HG03439 (cell line): ENCODE measurements around the gene KLKB1.
"Not testable (repeated sequence)": the region's sequence is repeated elsewhere in the genome, so short reads cannot be mapped to it uniquely, and the experiment has no call there.

Source experiments
- ATAC-seq: cut with Tn5 transposase; IDR thresholded peaks from one replicate; pipeline ENCODE4 v1.9.1; 2021; ENCODE audit warnings: mild to moderate bottlenecking, moderate library complexity; ENCODE audit not compliant: unreplicated experiment

KLKB1 gene

DNA sequence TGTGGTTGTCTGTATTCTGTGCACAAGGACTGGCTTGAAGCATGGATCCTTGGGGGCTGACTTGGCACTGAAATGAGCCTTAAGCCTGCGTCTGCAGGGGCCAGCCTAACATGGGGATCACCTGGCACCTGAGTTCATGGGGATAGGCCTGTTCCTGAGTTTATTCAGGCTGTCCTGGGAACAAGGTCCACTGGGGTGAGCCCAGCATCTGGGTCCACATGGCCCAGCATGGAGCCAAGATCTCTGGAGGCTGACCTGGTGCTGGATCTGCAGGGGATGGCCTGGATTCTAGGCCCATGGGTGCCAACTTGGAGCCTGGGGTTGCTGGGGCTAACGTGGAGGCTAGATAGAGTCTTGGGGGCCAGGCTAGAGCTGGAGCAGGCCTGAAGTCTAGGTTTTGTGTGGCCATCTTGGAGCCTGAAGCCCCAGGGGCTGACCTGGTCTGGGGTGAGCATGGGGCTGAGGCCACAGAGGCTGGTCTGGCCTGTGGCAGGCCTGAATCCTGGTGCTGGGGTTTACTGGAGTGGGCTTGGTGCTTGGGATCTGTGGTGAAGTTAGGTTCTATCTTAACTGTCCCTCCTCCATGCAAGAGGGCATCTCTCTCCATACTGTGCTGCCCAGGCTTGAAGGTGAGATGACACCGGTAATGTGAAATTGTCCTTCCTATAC is 652 bp upstream of the KLKB1 start:
- ATAC-seq, result no peak

DNA sequence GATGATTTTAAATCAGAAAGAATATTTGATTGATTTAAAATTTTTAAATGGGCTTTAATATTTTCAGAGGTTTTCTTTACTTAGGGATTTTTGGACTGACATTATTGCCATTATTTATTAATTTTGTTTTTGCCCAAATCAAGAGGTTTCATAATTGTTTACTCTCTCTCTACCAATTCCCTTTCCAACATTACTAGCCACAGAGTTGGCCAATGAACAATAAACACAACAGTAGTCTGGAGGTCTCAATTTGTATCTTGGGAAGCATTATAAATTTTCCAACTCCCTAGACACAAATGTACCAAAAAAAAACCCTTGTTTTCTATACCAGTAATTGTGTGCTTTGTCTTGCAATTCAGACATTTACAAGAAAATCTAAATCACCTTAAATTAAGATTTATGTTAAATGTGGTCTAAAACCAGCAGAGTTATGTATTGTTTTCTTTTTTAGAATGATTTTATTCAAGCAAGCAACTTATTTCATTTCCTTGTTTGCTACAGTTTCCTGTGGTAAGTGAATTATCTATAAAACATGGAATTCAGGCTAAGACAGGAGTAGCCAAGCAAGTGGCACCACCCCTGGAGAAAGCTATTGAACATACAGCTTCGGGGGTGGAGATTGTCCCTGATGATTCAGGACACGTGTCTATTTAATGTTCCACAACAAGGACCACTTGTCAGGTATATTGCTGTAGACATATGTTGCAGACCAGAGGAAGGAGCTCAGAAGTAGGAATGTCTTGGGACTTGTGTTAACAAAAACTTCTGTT is 622 bp downstream of the KLKB1 start:
- ATAC-seq, result no peak

DNA sequence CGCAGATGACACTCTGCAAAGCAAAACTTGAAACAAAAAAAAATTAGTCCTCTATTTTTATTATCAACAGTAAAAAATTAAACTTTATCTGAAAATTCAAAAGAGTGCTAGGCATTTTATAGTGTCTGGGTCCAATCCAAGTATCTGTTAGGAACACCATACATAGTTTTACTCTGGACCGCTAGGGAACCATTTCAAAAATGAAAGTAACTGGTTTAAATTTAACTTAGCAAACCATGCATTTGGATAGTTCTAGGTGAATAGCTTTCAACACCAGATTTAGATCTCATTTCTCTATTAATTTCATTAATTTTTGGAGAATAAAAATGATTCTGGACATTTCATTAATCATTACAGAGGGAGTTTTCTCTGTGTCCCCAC is 1.2 kb downstream of the KLKB1 start:
- ATAC-seq, result no peak

DNA sequence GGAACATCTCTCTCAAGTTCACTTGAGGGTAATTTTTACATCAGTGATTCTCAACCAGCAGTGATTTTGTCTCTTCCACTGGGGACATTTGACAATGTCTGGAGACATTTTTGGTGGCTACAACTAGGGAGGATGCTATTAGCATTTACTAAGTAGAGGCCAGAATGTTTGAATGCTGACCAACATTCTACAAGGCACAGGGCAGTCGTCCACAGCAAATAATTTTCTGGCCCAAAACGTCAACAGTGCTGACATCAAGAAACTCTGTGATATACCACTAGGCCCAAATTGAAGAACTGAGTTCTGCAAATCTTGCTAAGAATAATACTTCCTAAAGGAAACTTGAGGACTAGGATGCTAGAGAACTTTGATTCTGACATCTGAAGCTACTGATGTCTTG is 7.1 kb downstream of the KLKB1 start:
- no peak for ATAC-seq

DNA sequence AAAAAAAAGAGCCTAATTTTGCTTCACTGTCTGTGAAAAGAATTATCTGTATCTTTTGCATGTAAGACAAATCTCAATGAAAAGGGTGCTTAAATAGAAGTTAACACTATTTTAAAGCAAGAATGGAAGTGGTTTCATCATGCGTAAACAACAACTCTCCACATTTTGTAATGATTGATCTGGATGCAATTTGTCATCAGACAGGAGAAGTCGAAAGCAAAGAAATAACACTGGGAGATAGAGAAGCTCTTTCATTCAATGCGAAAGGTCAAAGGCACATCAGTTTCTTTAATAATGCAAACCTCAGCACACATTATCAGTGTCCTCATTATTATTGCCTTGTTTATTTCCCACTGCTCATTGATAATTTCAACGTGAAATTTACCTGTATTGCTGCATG is 8.8 kb downstream of the KLKB1 start:
- ATAC-seq, result no peak

DNA sequence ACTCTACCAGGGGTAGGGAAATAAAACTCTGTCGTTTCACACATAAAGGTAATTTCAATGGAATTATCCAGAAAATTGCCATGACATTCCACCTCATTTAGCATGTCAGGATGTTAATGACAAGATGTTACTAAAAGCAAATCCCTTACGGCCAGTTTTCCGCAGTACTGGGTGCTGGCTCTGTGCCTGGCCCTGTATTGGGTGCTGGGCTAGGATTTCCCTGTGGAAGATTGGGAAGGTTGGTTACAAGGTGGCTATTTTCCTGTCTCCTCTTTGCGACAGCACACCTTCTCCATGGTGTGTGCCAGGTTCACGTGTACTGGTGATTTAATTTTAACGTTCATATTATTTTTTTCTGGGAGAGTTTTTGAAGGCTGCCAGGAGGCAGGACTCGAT is 13.1 kb downstream of the KLKB1 start:
- ATAC-seq, result no peak

DNA sequence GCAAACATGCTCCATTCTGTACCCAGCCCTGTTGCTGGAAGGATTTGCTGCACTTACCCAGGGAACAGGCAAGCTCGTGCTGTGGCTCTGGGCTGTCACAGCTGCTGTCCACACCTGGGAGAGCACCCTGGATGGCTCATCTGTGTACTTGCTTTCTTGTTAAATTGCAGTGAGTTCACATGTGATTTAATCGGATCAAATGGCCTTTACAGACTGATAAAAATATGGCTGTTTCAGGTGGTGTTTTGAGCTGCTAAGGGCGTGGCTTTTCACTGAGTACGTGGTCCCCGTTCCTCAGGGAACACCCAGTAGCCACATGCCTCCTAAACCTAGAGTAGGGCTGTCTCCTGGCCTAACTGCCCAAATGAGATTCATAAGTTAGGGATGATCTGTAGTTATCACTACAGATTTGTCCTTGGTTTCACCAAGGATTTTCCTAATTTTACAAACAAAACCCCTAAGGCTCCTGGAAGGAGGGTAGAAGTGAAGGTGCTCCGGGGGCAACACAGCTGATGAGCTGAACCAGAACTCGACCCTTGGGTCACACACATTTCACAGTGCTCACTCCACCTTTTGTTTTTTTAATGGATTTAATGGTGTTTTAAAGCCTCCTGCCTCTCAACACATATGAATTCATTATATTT is 13.7 kb downstream of the KLKB1 start:
- no peak for ATAC-seq

DNA sequence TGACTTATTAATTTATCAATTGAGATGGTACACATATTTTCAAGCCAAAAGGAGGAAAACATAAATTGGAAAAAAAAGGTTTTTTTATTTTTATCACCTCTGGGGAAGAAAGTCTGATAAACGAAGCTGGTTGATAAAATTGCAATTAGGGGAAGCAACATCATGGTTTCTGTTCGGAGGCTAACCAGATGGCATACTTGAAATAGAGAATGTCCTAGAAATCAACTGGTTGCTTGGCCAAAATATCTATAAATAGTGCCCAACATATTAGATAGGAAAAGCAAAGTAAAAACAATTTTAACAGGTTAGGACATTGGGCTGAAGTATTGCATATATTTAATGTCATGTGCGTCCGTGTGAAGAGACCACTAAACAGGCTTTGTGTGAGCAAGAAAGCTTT is 14.3 kb downstream of the KLKB1 start:
- ATAC-seq, result no peak

DNA sequence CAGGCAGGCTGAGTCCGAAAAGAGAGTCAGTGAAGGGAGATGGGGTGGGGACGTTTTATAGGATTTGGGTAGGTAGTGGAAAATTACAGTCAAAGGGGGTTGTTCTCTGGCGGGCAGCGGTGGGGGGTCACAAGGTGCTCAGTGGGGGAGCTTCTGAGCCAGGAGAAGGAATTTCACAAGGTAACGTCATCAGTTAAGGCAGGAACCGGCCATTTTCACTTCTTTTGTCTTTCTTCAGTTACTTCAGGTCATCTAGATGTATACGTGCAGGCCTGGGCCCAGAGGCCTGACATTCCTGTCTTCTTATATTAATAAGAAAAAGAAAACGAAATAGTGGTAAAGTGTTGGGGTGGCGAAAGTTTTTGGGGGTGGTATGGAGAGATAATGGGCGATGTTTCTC is 14.7 kb downstream of the KLKB1 start:
- not testable (repeated sequence) for ATAC-seq

DNA sequence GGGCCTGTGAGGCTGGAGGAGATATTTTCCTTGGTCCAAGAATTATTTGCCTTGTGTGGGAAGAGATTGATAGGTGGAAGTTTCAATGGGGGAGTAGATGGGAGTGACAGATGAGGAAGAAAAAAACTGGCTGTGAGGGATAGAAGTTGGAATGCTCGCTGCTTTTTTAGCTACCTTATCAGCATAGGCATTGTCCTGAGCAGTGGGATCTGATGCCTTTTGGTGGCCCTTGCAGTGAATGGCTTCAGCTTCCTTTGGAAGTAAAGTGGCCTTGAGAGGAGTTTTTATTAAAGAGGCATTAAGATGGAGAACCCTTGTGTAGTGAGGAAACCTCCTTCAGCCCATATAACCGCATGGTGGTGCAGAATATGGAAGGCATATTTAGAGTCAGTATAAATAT is 16.0 kb downstream of the KLKB1 start:
- ATAC-seq, result no peak

DNA sequence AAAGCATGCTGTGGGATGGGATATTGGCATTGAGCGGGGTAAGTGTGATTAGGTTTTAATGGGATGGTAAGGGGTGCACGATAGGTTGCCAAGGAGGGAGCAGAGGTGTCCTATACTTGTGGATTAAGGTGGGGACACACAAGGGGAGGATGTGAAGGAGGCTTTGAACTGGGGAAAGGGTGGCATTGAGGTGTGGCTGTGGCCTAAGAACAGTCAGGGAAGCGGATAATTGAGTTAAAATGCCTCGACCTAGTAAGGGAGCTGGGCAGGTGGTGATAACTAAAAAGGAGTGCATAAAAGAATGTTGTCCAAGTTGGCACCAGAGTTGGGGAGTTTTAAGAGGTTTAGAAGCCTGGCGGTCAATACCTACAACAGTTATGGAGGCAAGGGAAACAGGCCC is 17.5 kb downstream of the KLKB1 start:
- ATAC-seq, result no peak

DNA sequence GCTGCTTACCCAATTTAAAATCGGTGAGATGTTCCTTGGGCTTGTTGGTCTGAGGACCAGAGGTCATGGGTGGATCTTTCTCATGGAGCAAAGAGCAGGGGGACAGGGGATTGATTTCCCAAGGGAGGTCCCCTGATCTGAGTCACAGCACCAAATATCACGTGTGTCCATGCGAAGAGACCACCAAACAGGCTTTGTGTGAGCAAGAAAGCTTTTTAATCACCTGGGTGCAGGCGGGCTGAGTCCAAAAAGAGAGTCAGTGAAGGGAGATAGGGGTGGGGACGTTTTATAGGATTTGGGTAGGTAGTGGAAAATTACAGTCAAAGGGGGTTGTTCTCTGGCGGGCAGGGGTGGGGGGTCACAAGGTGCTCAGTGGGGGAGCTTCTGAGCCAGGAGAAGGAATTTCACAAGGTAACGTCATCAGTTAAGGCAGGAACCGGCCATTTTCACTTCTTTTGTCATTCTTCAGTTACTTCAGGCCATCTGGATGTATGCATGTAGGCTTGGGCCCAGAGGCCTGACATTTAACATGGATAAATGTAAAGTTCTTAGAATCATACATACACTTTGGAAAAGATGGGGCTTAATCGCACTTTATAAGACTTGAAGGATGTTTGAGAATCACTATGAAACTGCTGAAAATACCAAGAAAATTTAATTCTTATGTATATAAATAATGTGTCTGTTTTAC is 19.9 kb downstream of the KLKB1 start:
- not testable (repeated sequence) for ATAC-seq

DNA sequence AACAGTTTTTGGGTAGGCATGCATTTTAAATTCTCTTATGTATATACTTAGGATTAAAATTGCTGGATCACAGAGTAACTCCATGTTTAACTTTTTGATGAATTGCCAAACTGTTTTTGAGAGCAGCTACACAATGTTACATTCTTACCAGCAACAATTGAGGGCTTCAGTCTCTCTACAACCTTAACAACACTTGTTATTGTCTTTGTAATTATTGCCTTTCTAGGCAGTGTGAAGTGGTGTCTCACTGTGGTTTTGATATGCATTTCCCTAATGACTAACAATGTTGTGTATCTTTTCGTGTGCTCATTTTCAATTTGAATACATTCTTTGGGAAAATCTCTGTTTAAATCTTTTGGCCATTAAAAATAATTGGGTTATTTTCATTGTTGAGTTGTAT is 21.3 kb downstream of the KLKB1 start:
- ATAC-seq, result no peak

DNA sequence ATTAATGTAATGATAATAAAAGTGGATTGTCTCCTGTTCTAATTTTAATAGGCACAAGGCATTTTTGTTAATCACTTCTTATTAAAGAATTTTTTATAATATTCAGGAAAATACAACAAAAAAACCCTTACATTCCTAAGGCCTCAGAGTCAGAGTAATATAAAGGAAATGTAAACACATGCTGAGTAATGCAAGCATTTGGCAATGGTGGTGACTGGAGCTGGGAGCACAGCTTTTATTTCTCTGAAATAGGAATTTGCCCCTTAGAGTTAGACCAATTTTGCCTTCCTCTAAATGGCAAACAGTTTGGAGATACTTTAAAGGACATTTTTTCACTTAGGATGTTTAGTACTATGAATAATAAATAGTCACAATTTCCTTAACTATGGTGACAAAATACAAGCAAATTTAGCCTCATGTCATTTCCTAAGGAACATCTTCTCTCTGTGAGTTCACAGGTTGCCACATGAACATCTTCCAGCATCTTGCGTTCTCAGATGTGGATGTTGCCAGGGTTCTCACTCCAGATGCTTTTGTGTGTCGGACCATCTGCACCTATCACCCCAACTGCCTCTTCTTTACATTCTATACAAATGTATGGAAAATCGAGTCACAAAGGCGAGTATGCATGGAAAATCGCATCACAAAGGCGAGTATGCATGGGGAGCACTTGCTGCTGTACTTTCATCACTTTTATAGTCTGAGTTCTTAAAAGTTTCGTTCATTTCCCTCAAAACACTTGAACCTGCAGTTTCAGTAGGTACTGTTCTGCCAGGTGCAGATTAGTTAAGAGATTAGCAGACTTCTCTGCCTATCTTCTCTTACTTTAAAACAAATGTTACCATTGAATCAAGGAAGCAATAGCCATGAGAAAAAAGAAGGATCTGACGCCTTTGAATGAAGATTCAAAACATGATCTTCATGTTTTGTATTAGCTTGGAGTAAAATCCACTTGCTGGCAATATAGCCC is 22.8 kb downstream of the KLKB1 start:
- no peak for ATAC-seq

DNA sequence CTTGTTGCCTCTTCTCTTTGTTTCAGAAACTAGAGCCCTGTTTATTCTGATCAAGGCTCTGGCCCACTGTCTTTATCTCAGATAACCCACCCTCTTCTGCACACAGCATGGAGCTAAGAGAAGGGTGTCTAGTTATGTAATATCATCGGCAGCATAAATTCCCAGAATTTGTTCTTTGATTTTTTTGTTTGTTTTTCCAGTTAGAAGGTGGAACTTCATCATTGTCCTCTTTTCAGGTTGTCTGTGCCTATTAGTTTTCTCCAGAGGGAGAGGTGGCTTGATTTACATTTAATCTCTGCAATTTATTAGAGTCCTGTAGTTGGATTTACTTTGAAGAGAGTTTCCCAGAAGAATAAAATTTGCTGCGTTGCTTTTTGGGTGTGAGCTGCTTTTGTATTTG is 23.5 kb downstream of the KLKB1 start:
- no peak for ATAC-seq

DNA sequence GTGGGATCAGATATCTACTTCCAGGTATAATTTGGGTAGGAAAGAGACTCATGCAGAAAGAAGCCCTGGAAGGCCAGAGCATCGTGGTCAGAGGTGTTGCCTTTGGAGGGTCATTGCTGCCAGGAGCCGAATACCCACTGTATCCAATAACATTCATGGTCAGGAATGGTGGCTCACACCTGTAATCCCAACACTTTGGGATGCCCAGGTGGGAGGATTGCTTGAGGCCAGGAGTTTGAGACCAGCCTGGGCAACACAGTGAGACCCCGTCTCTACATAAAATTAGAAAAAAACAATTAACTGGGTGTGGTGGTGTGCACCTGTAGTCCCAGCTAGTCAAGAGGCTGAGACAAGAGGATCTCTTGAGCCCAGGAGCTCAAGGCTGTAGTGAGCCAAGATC is 27.8 kb downstream of the KLKB1 start:
- ATAC-seq, result no peak

DNA sequence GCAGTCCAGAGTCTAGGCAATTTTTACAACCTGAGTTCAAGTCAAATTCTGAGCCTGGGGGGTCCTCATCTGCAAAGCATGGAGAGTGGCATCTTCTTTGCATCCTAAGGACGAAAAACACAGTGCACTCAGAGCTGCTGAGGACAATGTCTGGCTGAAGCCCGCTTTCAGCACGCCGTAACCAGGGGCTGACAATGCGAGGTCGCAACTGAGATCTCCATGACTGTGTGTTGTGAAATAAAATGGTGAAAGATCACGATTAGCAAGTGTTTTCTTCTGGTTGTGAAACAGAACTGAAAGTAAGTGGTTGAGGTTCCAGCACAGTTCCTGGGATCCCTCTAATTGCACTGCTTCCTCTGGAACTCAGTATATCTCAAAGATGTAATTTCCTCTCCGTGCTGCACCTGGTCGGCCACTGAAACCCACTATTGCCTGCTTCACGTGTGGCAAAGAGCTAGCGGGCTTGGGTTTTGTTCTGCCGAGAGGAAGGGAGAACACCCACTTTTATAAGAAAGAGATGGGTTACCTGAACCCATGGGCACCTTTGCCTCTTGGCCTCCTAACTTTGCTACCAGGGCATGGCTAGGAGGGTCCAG is 31.0 kb downstream of the KLKB1 start:
- no peak for ATAC-seq

DNA sequence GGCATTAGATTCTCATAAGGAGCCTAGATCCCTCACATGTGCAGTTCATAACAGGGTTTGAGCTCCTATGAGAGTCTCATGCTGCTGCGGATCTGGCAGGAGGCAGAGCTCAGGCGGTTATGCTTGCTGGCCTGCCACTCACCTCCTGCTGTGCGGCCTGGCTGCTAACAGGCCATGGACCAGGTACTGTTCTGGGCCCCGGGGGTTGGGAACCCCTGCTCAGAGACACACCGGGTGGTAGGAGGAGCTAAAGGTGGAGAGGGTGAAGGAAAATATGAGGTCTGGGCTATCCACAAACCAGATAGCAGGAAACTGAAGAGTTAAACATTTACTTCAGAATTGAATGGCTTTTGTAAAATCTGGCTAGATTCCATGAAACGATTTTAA is 32.8 kb downstream of the KLKB1 start:
- no peak for ATAC-seq

DNA sequence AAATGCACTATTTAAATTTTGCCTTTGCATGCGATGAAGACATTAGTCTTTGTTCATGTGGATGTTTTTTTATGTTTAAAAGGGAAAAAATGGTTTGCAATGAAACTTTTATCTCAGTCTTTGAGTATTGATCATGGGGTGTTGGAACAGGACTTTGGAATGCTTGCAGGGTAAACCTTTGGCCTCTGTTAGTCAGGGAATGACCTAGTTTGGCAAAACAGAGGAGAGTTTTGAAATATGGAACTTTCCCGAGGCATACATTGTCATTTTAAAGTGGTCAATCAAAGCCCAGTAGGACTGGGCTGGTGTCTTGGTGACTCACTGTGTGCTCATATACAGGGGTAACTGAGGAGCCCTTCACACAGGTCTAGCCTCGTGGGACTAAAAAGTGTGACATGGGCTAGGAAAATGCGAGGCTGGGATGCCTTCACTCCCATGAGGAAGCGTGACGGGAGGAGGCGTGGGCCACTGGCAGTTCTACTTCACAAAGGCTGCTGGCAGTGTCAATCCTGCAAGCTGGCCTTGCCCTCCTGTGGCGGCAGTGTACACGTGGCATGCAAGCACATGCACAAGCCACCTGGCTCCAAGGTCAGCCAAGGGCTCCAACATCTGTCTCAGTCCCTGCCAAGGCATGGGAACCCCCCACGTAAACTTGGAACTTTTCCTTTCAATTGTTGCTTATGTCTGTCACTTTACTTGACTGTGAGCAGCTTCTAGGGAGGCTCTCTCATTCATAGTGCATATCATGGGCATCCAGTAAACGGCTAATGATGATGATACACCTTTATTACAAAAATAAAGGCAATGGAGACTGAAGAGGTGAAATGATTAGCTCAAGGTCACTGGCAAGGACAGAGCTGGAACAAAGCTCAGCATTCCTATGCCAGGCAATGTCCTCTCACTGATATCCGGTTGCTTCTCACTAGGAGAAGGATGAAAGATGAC is 33.5 kb downstream of the KLKB1 start:
- ATAC-seq, result no peak
